ENCODE data around the gene GRK6.

Gene GRK6

DNA sequence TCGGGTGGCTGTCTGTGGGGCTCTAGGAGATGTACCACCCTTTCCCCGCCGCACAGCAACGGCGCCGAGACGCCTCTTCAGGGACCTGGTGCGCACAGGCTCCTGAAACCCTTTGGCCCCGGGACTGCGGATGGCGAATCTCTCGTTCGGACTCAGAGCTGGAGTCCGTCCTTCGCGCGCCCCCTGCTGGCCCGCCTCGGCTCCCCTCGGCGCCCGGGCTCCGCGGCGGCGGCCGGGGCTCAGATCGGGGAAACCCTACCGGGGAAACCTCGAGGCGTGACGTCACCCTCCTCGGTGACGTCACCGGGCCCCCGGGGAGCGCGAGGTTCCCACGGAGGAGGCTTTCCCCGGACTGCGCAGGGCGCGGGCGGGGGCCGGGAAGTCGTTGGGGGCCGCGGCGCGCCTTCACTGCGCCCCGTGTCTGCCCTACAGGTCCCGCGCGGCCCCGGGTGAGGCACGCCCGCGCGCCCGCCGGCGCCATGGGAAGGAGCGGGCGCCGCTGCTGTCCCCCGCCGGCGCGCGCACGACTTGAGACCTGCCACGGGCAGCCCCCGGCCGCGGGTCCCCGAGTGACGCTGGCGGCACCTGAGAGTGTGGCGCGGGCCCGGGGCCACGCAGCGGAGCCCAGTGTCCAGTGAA lies 28.0 kb downstream of the GRK6 start:
- no peak for DNase-seq (ENCODE audit: low read depth)

DNA sequence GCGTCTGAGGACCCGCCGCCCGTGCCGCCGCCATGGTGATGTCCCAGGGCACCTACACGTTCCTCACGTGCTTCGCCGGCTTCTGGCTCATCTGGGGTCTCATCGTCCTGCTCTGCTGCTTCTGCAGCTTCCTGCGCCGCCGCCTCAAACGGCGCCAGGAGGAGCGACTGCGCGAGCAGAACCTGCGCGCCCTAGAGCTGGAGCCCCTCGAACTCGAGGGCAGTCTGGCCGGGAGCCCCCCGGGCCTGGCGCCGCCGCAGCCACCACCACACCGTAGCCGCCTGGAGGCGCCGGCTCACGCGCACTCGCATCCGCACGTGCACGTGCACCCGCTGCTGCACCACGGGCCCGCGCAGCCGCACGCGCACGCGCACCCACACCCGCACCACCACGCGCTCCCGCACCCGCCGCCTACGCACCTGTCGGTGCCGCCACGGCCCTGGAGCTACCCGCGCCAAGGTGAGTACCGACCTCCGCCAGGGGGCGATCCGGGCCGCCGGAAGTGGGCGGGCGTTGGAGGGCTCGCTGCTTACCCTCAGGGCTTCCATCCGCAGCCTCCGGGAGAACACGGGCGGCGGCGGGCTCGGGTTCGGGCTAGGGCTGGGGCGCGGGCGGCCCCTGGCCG lies 28.7 kb downstream of the GRK6 start:
- DNase-seq (ENCODE audit: low read depth) = no peak

DNA sequence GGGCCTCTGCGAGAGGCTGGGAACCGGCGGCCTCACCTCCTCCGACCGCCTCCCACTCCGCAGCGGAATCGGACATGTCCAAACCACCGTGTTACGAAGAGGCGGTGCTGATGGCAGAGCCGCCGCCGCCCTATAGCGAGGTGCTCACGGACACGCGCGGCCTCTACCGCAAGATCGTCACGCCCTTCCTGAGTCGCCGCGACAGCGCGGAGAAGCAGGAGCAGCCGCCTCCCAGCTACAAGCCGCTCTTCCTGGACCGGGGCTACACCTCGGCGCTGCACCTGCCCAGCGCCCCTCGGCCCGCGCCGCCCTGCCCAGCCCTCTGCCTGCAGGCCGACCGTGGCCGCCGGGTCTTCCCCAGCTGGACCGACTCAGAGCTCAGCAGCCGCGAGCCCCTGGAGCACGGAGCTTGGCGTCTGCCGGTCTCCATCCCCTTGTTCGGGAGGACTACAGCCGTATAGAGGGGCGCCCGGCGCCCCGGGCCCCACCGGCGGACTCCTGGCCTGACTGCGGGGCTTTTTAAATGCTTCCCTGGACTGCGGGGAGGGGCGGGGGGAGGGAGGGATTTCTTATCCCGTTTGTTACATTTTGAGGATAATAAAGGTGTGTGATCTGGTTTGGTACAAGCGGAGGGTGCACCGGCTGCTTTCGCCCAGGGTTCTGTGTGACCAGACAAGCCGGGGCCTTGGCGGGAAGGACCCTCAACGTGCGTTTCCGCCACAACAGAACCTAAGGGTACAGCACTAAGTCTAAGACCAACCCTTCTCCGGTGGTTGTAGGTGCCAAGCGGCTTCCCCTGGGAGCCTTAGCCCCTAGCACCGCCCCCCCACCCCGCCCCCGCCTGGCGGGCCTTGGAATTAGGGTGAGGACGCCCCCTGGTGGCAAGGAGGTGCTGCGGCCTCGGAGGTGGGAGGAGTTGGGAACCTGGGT lies 29.4 kb downstream of the GRK6 start:
- no peak for DNase-seq (ENCODE audit: low read depth)

DNA sequence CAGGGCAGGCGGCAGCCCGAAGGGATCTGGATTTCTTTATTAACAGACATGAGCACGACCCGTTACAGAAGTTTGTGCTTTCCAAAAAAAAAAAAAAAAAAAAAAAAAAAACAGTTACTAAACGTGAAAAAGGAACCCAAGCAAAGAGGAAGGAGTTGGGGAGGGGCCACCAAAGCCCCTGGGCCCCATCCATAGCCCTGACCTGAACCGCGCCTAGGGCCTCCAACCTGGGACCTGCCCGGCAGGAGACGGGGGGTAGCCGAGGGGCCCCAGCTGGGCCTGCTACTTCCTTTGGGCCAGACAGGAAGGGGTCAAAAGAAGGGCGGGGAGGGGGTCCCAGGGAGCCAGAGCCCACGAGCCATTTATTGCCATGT lies 30.1 kb downstream of the GRK6 start:
- no peak for DNase-seq (ENCODE audit: low read depth)

DNA sequence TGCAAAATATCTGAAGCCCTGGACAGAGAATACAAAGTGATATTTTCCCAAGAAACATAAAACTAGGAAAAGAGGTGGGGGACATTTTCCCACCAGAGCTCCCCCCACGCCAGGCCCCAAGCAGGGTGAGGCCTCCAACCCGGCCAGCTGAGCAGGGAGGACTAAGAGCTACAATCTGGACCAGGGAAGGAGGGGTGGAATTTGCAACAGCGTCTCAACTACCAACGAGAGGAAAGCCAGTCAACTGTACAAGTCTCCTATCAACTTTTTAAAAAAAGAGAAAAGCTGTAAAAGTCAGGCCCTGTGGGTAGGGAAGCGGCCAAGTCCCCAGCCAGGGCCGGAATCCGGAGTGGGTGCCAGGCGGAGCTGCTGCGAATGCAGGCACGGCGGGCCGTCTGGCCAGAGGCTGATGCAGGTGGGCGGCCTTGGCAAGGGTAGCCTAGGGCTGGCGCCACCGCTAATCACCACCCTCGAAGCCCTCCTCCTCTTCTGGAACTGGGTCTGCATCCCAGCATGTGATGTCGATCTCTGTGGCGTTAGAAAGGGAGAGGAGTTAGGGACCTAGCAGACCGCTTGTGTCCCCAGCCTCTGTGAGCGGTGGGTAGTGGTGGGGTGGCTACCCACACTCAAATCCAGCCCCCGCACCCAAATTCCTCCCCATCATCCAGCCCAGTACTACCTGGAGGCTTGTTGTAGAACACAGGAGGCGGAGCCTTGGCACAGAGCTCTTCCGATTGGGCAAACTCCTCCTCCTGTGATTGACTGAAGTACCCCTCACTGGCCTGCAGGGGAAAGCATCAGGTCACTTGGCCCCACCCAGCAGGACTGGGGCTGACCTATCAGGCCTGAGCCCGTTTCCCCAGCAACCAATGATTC lies 30.7 kb downstream of the GRK6 start:
- DNase-seq (ENCODE audit: low read depth) = peak; percentile 87

DNA sequence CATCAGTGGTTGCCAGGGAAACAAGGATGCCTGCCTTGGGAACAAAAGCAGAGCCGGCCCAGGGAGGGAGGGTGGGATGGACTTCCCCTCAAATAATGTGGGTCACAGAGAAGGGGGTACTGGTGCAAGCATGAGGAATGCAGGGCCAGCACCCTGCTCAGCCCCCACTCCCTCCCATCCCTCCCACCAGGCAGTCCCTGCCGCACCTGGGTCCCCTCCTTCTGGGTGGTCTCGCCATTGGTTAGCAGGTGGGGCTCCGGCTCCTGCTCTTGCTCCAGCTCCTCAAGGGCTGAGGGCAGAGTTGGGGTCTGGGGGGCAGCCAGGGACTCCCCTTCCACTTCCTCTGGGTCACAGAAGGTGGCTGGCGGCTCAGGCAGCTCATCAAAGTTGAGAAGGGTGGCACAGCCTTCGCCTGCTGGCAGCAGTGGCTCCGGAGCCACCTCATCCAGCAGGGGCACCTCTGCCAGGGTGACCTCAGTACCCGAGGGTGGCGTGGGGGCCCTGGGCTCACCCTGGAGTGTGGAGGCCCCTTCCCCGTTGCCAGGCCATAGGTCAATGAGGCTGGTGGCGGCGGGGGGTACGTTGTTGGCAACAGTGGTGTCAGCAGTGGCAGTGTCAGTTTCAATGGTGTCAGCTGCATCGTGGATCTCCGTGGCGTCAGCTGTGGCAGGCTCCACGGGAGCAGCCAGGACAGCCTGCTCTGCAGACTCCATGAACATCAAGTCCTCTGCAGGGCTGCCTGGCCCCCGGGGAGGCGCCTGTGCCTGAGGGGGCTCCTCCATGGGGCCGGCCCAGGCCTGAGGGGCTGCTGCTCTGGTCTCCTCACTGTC lies 31.6 kb downstream of the GRK6 start:
- DNase-seq (ENCODE audit: low read depth) = no peak

DNA sequence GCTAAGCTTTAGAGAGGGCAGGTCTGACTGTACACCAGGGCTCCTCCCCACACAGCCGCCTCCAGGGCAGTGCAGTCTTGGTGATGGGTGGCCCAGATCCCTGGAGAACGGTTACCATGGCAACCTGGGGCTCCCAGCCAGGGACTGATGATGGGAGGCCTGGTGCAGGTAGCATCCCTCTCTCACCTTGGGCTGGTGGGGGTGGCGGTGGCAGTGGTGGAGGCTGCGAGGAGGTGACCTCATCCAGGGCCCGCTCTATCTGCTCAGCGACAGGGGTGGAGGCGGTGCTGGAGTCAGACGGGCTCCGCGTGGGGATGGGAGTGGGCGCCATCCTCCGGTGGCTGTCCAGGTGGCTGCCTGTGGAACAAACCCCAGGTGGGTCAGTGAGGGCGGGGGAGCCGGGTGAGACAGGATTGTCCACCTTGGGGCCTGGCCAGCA lies 32.5 kb downstream of the GRK6 start:
- no peak for DNase-seq (ENCODE audit: low read depth)

DNA sequence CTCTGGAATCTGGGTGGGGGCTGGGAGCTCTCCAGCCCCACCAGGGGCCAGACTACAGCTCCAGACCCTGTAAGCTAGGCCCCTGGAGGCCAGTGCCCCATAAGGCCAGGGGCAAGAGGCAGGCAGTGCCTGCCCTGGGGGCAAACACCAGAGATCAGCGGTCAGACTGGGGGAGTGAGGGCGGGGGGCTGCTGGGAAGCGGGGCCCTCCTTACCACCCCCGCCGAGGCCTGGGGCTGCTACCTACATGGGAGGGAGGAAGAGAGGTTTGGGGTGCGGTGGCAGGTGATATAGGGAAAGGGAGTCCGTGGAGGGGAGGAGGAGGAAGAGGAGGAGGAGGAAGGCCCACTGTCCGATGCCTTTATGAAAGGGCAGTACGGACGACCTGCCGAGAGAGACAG lies 32.9 kb downstream of the GRK6 start:
- no peak for DNase-seq (ENCODE audit: low read depth)

DNA sequence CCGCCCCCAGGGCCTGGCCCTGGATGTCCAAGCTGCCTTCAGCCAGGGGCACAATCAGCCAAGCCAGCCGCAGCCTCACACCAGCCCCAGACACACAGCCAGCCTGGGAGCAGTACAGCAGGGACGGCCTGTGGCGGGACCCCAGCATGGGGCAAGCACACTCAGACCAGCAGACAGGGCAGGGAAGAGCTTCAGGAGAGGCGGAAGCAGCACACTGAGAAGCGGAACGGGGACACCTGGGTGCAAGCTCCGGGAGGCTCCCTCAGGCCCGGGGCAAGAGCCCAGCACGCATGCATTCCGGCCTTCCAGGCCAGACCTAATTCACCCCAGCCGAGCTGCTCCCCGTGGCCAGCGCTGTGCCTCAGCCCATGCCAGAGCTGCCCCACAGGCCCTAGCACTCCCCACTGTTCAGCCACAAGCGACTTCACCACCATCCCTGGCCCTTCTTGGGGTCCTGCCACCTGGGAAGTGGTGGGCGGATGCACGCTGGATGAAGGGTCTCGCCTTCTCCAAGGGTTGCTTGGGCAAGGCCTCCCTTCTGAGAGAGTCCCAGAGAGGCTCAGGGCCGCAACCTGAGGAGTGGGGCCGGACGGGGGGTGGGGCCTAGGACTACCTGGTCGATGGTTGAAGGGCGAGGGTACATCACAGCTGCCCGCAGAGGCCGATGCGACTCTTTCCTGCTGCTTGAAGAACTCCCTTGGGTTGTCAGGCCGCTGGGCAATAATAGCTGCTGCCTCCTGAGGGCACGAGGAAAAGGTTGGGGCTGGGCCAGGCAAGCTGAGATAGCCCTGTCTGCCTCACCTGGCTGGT lies 33.5 kb downstream of the GRK6 start:
- no peak for DNase-seq (ENCODE audit: low read depth)

DNA sequence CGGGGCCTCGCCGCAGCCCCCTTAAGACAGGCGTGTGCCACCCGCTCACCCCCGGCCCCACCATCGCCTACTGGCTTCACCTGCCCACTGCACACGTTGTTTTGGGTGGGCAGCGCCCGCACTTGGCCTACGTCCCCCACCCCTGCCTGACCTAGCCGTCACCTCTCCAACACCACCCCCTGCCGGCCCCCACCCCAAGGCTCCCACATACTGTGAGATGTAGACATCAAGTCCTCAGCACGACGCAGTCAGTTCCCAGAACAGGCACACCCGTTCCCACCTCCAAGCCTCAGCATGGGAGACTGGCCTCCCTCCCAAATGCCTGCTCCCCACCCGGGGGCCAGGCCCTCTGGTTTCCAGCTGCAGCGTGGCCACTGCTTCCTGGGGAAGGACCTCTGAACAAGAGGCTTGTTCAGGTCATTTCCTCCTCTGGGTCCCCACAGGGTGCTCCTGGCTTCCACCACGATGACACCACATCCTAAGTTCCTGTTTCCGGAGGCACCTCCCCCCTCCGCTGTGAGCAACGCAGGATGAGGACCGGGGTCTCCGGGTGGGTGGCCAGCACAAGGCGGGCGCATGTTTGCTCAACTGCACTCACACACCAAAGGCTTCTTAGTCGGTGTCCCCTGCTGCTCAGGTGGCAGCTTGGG lies 35.7 kb downstream of the GRK6 start:
- no peak for DNase-seq (ENCODE audit: low read depth)

DNA sequence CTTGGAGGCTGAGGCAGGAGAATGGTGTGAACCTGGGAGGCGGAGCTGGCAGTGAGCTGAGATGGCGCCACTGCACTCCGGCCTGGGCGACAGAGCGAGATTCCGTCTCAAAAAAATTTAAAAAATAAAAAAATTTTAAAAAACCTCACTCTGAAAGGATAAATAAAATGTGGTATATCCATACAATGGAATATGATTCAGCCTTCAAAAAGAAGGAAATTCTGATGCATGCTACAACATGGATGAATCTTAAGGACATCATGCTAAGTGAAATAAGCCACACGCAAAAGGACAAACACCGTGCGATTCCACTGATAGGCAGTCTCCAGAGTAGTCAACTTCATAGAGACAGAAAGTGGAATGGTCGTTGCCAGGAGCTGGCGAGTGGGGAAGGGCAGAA lies 38.6 kb downstream of the GRK6 start:
- no peak for DNase-seq (ENCODE audit: low read depth)

DNA sequence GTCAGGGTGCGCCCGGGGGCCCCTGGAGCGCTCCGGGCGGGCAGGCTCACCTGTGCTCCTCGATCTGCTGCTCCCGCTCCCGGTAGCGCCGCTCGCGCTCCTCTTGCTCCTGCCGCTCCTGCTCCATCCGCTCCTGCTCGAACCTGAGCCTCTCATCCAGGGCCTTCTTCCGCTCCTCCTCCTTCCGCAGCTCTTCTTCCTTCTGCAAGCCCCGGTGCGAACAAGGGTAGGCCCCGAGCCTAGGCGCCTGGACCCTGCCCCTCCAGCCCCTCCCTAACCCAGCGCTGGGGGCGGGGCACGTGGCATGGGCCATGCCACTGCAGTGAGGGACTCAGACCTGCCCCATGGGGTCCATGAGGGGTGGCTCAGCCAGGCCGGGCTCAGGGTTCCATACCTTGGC lies 40.4 kb downstream of the GRK6 start:
- no peak for DNase-seq (ENCODE audit: low read depth)

DNA sequence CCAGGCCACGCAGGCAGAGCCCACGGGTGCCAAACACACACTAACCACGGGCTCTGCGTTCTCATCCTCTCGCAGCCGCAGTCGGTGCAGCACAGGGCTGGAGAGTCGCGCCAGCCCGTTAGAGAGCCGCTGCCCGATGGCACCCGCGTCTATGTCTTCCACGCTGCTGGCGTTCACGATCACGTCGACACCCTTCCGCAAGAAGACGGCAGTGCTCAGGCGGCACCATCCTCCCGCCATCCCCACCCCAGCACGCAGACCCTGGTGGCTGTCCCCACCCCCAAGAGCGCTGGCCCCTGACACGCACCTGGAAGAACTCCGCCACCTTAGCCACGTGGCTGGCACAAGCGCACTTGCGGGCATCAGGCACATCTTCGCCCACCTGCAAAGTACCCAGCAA lies 41.0 kb downstream of the GRK6 start:
- DNase-seq (ENCODE audit: low read depth) = no peak

DNA sequence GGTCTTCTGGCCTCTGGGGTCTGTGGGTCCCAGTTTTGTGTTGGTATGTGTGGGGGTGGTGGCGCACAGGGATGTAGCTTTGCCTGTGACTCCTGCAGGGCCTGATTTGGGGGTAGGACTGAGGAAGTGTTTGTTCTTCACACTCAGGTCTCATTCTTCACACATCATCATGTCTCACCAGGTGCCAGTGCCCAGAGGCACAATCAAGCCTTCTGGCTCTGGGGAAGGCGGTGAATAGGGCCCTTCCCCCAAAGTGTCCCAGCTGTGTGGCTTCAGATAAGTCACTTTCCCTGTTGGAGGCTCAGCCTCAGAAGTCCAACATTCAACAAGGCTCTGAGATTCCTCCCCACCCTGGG lies 41.8 kb downstream of the GRK6 start:
- DNase-seq (ENCODE audit: low read depth) = no peak

DNA sequence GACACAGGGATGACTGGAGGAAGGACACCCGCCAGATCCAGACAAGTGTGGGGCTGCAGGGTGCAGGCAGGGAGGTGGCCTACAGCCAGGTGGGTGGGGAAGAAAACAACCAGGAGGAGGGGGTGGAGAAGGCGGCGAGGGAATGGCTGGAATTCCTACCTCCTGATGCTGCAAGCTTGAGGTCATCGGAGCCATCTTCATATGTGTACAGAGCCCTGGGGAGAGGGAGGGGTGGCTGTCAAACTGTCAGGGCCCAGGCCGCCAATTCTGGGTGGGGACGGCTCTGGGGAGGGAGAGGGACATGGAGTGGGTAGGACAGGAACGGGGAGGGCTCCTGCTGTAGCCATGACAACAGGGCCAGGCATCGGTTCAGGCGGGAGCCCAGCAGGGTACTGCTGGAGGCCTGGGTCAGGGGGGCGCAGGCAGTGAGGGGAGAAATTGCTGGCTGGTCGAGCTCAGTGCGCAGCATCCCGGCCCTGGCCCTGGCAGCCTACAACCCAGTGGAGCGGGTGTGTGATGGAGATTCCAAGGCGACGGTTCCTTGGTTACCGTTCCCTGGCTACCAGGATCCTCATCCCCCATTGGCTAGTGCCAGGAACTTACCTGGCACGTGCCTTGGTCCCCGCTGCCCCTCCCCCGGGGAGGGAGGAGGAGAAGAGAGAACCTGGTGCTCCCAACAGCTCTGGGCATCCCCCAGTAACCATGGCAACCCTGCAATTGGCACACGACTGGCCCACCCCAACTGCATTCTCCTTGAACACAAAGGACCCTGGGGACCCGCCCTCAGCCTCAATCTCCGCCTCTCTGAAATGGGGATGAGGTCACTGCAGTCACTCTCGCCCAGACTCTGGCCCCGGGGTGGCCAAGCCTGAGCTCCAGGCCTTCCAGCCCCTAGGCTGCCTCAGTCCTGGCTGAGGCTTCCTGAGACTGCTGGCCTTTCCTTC lies 42.5 kb downstream of the GRK6 start:
- DNase-seq (ENCODE audit: low read depth) = no peak

DNA sequence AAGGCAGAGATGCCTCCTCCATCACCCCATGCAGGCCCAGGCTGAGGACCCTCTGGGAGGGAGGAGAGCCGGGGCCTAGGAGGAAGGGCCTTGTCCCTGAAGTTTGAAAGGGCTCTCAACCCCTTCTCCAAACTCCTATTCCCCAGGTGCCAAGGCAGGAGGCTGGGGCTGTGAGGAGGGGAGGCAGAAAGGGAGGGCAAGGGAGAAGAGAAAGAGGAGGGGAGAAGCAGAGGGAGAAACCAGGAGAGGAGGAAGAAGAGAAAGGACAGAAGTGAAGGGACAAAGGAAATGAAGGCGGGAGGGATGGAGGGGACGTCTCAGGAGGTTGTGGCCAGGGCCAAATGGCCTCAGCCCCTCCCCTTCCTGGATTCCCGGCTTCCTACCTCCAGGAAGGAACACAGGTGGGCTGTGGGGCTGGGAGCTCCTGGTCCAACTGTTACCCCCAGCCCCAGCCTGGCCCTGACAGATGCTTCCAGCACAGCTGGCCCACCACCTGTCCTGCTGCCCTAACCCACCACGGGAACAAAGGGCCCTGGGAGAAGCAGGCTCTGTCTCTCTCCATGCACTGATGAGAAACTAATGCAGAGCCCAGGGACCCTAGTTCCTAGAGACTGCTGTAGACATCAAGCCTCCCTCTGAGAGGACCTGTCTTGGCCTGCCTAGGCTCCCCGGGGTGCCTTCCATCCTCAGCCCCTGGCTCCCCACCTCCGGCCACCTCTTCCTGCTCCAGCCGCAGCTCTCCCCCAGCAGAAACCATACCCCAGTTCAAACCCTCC lies 43.5 kb downstream of the GRK6 start:
- DNase-seq (ENCODE audit: low read depth) = no peak

DNA sequence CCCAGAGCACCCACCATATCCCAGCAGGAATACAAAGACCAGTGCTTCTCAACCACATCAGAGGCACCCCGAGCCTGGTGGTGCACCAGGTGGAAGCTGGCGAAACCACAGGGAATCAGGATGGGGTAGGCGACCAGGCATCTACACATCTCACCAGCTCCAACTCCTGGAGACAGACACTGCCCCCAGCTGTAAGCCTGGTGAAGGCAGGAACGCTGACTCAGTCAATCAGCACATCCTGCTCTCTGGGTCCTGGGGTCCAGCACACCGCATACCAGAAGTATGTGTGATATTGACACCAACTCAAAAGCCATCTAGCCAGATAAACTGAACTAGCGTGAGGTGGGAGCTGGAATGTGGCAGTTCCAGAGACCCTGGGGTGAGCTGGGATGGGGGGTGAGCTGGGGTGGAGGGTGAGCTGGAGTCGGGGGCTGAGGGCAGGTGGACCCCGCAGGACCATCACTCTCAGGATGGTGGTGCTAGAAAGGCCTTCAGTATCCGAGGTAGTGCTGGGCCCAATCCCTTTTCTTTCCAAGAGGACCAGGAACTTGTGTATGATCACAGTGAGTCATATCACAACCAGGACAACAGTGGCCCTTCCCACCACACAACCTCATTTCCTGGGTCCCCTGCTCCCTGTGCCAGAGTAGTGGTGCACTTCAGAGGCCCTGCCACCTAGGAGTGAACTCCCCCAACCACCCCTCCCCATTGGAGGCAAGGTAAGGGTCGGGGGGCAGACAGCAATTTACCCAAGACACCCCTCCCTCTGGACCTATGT lies 44.5 kb downstream of the GRK6 start:
- DNase-seq (ENCODE audit: low read depth) = no peak

Data from GM04503 (cell line).